Measurements from ENCODE around the gene FYCO1. TPM values are rescaled to one million over a fixed set of nuclear protein-coding genes. Genes with fewer than 3 reads are reported as not detected.
"Not testable (repeated sequence)": the region's sequence is repeated elsewhere in the genome, so short reads cannot be mapped to it uniquely, and the experiment has no call there.

FYCO1 gene
- polyA plus RNA-seq (2013, experiment 1 of 2): 4.6 TPM
- polyA plus RNA-seq (2013, experiment 2 of 2): 4.7 TPM

DNA sequence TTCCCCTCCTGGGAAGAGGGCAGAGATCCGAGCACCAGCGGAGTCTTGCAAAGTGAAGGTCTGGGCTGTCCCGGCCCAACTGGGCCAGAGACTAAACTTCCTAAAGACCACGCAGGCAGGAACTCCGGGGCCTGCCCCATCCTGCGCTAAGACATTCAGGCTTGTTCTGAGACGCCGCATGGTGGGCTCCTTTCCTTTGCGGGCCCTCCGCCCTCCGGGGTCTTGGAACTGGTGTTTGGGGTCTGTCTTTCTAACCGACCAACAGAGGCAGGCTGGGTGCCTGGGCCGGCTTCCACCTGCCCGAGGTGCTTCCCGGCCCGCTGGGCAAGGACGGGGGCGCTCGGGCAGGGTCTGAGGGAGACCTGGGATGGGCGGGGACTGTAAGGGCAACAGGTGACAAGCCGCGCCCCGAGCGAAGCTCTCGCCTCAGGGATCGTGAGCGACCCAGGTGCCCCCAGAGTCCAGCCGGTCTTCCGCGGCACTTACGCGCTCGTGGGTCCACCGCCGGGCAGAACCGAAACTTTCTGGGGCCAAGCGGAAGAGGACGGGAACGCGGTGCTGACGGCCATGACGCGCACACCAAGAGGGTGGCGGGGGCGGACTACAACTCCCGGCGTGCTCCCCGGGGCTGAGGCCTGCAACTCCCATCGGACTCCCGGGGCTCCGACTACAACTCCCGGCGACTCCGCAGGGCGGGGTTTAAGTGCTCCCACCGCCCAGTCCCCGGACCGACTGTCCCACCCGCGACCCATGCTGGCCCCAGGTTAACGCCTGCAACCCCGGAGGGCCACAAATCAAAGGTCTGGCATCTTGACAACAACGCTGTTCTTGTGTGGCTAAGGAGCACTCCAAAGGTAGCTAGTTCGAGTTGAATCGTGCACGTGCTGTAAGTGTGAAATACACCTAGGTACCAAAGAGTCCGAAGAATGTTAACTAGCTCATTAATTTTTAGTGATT lies at the start of gene FYCO1:
Gene FYCO1, minus strand, starts transcription at position 589 of the 957 bp plus-strand sequence. CDS start 10,914 bp downstream, outside the sequence.
- peak within 1 kb of the TSS; percentile 30 for H2BK120ac ChIP-seq (ENCODE audit: low read depth, low read length)
- H2AK5ac ChIP-seq (ENCODE audit: low read depth, low read length): no peak within 1 kb of the TSS
- peak within 1 kb of the TSS; percentile 70 for H3K23ac ChIP-seq (ENCODE audit: low read depth, low read length, poor library complexity)
- H3K9ac ChIP-seq (ENCODE audit: low read depth, low read length, poor library complexity): peak within 1 kb of the TSS; percentile 86
- no peak within 1 kb of the TSS for H4K8ac ChIP-seq (ENCODE audit: low read depth, low read length)
- no peak within 1 kb of the TSS for H3K4ac ChIP-seq (ENCODE audit: low read length)
- peak within 1 kb of the TSS; percentile 92 for H3K4me2 ChIP-seq (ENCODE audit: insufficient read depth, low read length, poor library complexity, severe bottlenecking)
- peak within 1 kb of the TSS; percentile 92 for H2AFZ ChIP-seq (ENCODE audit: low read length)
- H2BK12ac ChIP-seq (ENCODE audit: low read length): no peak within 1 kb of the TSS
- H3K79me1 ChIP-seq (ENCODE audit: low read depth, low read length): peaks cover 3% of the 10 kb centered on the region
- no CpG with 5 or more reads among the region's 67 CpGs for WGBS, 2 donors (ENCODE audit: extremely low coverage in 2 of 2, insufficient read length in 2 of 2, insufficient replicate concordance in 1 of 2)
- no peak within 1 kb of the TSS for H3K14ac ChIP-seq (ENCODE audit: low read length)
- peak within 1 kb of the TSS; percentile 79 to 97 for H3K4me3 ChIP-seq (ENCODE audit: low read length in 2 of 2)
- H3K36me3 ChIP-seq (replicated peaks in 1 of 2; ENCODE audit: control insufficient read depth in 2 of 2, insufficient read depth in 2 of 2, low read length in 2 of 2): peaks cover 0 to 2% of the 10 kb centered on the region in 2 donors
- peaks cover 4 to 5% of the 10 kb centered on the region in 2 donors for H3K4me1 ChIP-seq (ENCODE audit: control insufficient read depth in 2 of 2, insufficient read depth in 1 of 2, low read depth in 1 of 2, low read length in 2 of 2)
- H2BK5ac ChIP-seq (ENCODE audit: low read length): no peak within 1 kb of the TSS
- H3K9me3 ChIP-seq (replicated peaks in 1 of 2; ENCODE audit: control insufficient read depth in 2 of 2, insufficient read depth in 1 of 2, low read depth in 1 of 2, low read length in 2 of 2): no peaks in the 10 kb centered on the region
- peak; percentile 67 for DNase-seq (ENCODE audit: low spot score)
- peaks cover 0 to 34% (median 0%) of the 10 kb centered on the region in 3 experiments for H3K27me3 ChIP-seq (ENCODE audit: control insufficient read depth in 3 of 3, insufficient read depth in 3 of 3, low read depth in 1 of 3, low read length in 3 of 3)
- H3K18ac ChIP-seq (ENCODE audit: low read length): peak within 1 kb of the TSS; percentile 94
- H4K91ac ChIP-seq (ENCODE audit: low read depth, low read length, poor library complexity): no peak within 1 kb of the TSS
- no peak within 1 kb of the TSS for H3K27ac ChIP-seq (replicated peaks; ENCODE audit: low read length)
- H2BK15ac ChIP-seq (ENCODE audit: low read length): no peak within 1 kb of the TSS

DNA sequence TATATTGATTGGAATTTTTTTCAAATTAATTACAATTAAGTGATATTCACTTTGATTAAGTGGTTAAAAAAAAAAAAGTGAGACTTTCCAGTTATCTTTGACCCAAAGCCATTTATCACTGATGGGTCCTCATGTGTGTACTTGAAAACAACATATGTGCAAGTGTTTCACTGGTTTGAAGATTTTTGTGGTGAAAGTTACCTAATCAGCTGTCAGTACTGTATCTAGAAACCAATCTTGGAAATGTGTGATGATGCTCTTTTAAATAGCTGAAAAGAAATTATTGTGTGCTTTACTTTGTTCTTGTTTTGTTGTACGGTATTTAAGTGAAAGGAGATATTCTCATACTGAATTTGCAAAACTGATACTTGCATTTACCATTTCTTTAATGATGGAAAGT lies 43.3 kb upstream of the FYCO1 start:
- DNase-seq (ENCODE audit: low spot score): no peak
- no peak overlapping the region for H4K8ac ChIP-seq (ENCODE audit: low read depth, low read length)
- no peak overlapping the region for H3K23ac ChIP-seq (ENCODE audit: low read depth, low read length, poor library complexity)
- H3K9me3 ChIP-seq (replicated peaks in 1 of 2; ENCODE audit: control insufficient read depth in 2 of 2, insufficient read depth in 1 of 2, low read depth in 1 of 2, low read length in 2 of 2): no peaks in the 10 kb centered on the region
- no peak overlapping the region for H2BK15ac ChIP-seq (ENCODE audit: low read length)
- no peak overlapping the region for H3K14ac ChIP-seq (ENCODE audit: low read length)
- H3K9ac ChIP-seq (ENCODE audit: low read depth, low read length, poor library complexity): no peak overlapping the region
- H3K36me3 ChIP-seq (replicated peaks in 1 of 2; ENCODE audit: control insufficient read depth in 2 of 2, insufficient read depth in 2 of 2, low read length in 2 of 2): no peaks in the 10 kb centered on the region
- no peak overlapping the region for H3K18ac ChIP-seq (ENCODE audit: low read length)
- no peak overlapping the region for H4K91ac ChIP-seq (ENCODE audit: low read depth, low read length, poor library complexity)
- no peak overlapping the region for H2BK5ac ChIP-seq (ENCODE audit: low read length)
- no peak overlapping the region for H2BK12ac ChIP-seq (ENCODE audit: low read length)
- no peak overlapping the region for H3K4ac ChIP-seq (ENCODE audit: low read length)
- no peaks in the 10 kb centered on the region for H3K4me1 ChIP-seq (ENCODE audit: control insufficient read depth in 2 of 2, insufficient read depth in 1 of 2, low read depth in 1 of 2, low read length in 2 of 2)
- H3K27me3 ChIP-seq (ENCODE audit: control insufficient read depth in 3 of 3, insufficient read depth in 3 of 3, low read depth in 1 of 3, low read length in 3 of 3): peaks cover 0 to 3% (median 0%) of the 10 kb centered on the region in 3 experiments
- H3K79me1 ChIP-seq (ENCODE audit: low read depth, low read length): no peaks in the 10 kb centered on the region
- H3K4me3 ChIP-seq (ENCODE audit: low read length in 2 of 2): no peak overlapping the region
- H2BK120ac ChIP-seq (ENCODE audit: low read depth, low read length): no peak overlapping the region
- no peak overlapping the region for H3K4me2 ChIP-seq (ENCODE audit: insufficient read depth, low read length, poor library complexity, severe bottlenecking)
- H3K27ac ChIP-seq (replicated peaks; ENCODE audit: low read length): no peak overlapping the region
- H2AFZ ChIP-seq (ENCODE audit: low read length): no peak overlapping the region
- no peak overlapping the region for H2AK5ac ChIP-seq (ENCODE audit: low read depth, low read length)
- WGBS, 2 donors (ENCODE audit: extremely low coverage in 2 of 2, insufficient read length in 2 of 2, insufficient replicate concordance in 1 of 2): no CpG with 5 or more reads among the region's 1 CpG

GRCh38 chr3:46038071-46038470 lies 42.4 kb upstream of the FYCO1 start:
- H3K18ac ChIP-seq (ENCODE audit: low read length); H3K4ac ChIP-seq (ENCODE audit: low read length); H3K36me3 ChIP-seq (replicated peaks in 1 of 2; ENCODE audit: control insufficient read depth in 2 of 2, insufficient read depth in 2 of 2, low read length in 2 of 2); H3K4me3 ChIP-seq (ENCODE audit: low read length in 2 of 2); H3K23ac ChIP-seq (ENCODE audit: low read depth, low read length, poor library complexity); H2AFZ ChIP-seq (ENCODE audit: low read length); H3K14ac ChIP-seq (ENCODE audit: low read length); H2BK15ac ChIP-seq (ENCODE audit: low read length); H3K4me2 ChIP-seq (ENCODE audit: insufficient read depth, low read length, poor library complexity, severe bottlenecking); H3K4me1 ChIP-seq (ENCODE audit: control insufficient read depth in 2 of 2, insufficient read depth in 1 of 2, low read depth in 1 of 2, low read length in 2 of 2); H3K27ac ChIP-seq (replicated peaks; ENCODE audit: low read length); H2AK5ac ChIP-seq (ENCODE audit: low read depth, low read length); H3K79me1 ChIP-seq (ENCODE audit: low read depth, low read length); H4K91ac ChIP-seq (ENCODE audit: low read depth, low read length, poor library complexity); H3K27me3 ChIP-seq (ENCODE audit: control insufficient read depth in 3 of 3, insufficient read depth in 3 of 3, low read depth in 1 of 3, low read length in 3 of 3); H2BK120ac ChIP-seq (ENCODE audit: low read depth, low read length); H4K8ac ChIP-seq (ENCODE audit: low read depth, low read length); H3K9me3 ChIP-seq (replicated peaks in 1 of 2; ENCODE audit: control insufficient read depth in 2 of 2, insufficient read depth in 1 of 2, low read depth in 1 of 2, low read length in 2 of 2); DNase-seq (ENCODE audit: low spot score); H3K9ac ChIP-seq (ENCODE audit: low read depth, low read length, poor library complexity); H2BK12ac ChIP-seq (ENCODE audit: low read length); H2BK5ac ChIP-seq (ENCODE audit: low read length): not testable (repeated sequence)
- no CpG with 5 or more reads among the region's 3 CpGs for WGBS, 2 donors (ENCODE audit: extremely low coverage in 2 of 2, insufficient read length in 2 of 2, insufficient replicate concordance in 1 of 2)

- Histone ChIP-seq H2BK12ac (ENCODE audit: low read length) (no peak overlapping the region), H3K4me3 (ENCODE audit: low read length in 2 of 2) (no peak overlapping the region), H3K27me3 (ENCODE audit: control insufficient read depth in 3 of 3, insufficient read depth in 3 of 3, low read depth in 1 of 3, low read length in 3 of 3) (peaks cover 0 to 3% (median 0%) of the 10 kb centered on the region in 3 experiments), H2BK5ac (ENCODE audit: low read length) (no peak overlapping the region), H2BK15ac (ENCODE audit: low read length) (no peak overlapping the region), H3K4me1 (ENCODE audit: control insufficient read depth in 2 of 2, insufficient read depth in 1 of 2, low read depth in 1 of 2, low read length in 2 of 2) (no peaks in the 10 kb centered on the region), H3K18ac (ENCODE audit: low read length) (no peak overlapping the region), H2AFZ (ENCODE audit: low read length) (no peak overlapping the region), H3K23ac (ENCODE audit: low read depth, low read length, poor library complexity) (no peak overlapping the region), H3K36me3 (replicated peaks in 1 of 2; ENCODE audit: control insufficient read depth in 2 of 2, insufficient read depth in 2 of 2, low read length in 2 of 2) (no peaks in the 10 kb centered on the region), H3K4ac (ENCODE audit: low read length) (no peak overlapping the region), H3K9ac (ENCODE audit: low read depth, low read length, poor library complexity) (no peak overlapping the region), H3K79me1 (ENCODE audit: low read depth, low read length) (peaks cover 2% of the 10 kb centered on the region), H4K91ac (ENCODE audit: low read depth, low read length, poor library complexity) (no peak overlapping the region), H3K9me3 (replicated peaks in 1 of 2; ENCODE audit: control insufficient read depth in 2 of 2, insufficient read depth in 1 of 2, low read depth in 1 of 2, low read length in 2 of 2) (peaks cover 0 to 2% of the 10 kb centered on the region in 2 donors), H2BK120ac (ENCODE audit: low read depth, low read length) (no peak overlapping the region), H2AK5ac (ENCODE audit: low read depth, low read length) (no peak overlapping the region), H3K4me2 (ENCODE audit: insufficient read depth, low read length, poor library complexity, severe bottlenecking) (no peak overlapping the region), H4K8ac (ENCODE audit: low read depth, low read length) (no peak overlapping the region), H3K14ac (ENCODE audit: low read length) (no peak overlapping the region), H3K27ac (replicated peaks; ENCODE audit: low read length) (no peak overlapping the region)
- WGBS, 2 donors (ENCODE audit: extremely low coverage in 2 of 2, insufficient read length in 2 of 2, insufficient replicate concordance in 1 of 2): no CpG with 5 or more reads among the region's 1 CpG
- no peak for DNase-seq (ENCODE audit: low spot score)
Measured at GRCh38 chr3:46036191-46036590, 40.6 kb upstream of the FYCO1 start.

All from neuronal stem cell (in vitro differentiated cells).